AG04450 (cell line): ENCODE measurements around the gene UHRF2. TPM values are rescaled to one million over a fixed set of nuclear protein-coding genes. Genes with fewer than 3 reads are reported as not detected.

ENCODE experiments used
- CTCF ChIA-PET: fragments of 300-600, 350-600 bp; formaldehyde crosslinking; extraction: SDS; loops from one replicate; lab custom pipeline; 2022; ENCODE audit warnings: antibody characterized with exemption, inconsistent platforms; lab: Charles Lee
- POLR2A ChIA-PET: fragments of 350-600 bp; formaldehyde crosslinking; extraction: SDS; loops from one replicate; lab custom pipeline; 2021; ENCODE audit warnings: antibody characterized with exemption, inconsistent platforms; lab: Yijun Ruan, JAX
- DNase-seq: peaks from one replicate; pipeline ENCODE4 v3.0.0-alpha.2; 2011; ENCODE audit warnings: low read depth, low spot score
- H3K27ac ChIP-seq: one replicate; pipeline ENCODE4 v1.5.1; 2012; ENCODE audit warnings: low read depth, low read length, control low read depth
- H3K27me3 ChIP-seq: one replicate; pipeline ENCODE4 v1.6.0; 2012; ENCODE audit warnings: low read length; ENCODE audit not compliant: control insufficient read depth, insufficient read depth
- H3K4me3 ChIP-seq: 2 replicates; pipeline ENCODE4 v1.5.1; 2011; ENCODE audit warnings: mild to moderate bottlenecking, low read depth, low read length, control low read depth
- H3K9me3 ChIP-seq: 2 replicates; pipeline ENCODE4 v1.5.1; 2012; ENCODE audit warnings: low read length; ENCODE audit not compliant: control insufficient read depth, insufficient read depth
- polyA plus RNA-seq: library from polyadenylated mRNA; depleted of rRNA; stranded (reverse); fragments of >200 nt; gene quantifications from 2 replicates; pipeline ENCODE4 v1.2.3, GENCODE V29; 2011
- TF ChIP-seq, protein P1 (sequence below): IDR thresholded peaks from 2 replicates; pipeline ENCODE4 v1.5.1; 2011; ENCODE audit warnings: low read depth, low read length, control low read depth, inconsistent platforms

Gene UHRF2
- polyA plus RNA-seq, 1 experiment = 56.0 TPM

- no peaks in the 10 kb centered on the region for H3K9me3 ChIP-seq
- H3K27ac ChIP-seq = no peak overlapping the region
- no peak for DNase-seq
- H3K27me3 ChIP-seq = no peaks in the 10 kb centered on the region
- TF ChIP-seq, protein P1, sequence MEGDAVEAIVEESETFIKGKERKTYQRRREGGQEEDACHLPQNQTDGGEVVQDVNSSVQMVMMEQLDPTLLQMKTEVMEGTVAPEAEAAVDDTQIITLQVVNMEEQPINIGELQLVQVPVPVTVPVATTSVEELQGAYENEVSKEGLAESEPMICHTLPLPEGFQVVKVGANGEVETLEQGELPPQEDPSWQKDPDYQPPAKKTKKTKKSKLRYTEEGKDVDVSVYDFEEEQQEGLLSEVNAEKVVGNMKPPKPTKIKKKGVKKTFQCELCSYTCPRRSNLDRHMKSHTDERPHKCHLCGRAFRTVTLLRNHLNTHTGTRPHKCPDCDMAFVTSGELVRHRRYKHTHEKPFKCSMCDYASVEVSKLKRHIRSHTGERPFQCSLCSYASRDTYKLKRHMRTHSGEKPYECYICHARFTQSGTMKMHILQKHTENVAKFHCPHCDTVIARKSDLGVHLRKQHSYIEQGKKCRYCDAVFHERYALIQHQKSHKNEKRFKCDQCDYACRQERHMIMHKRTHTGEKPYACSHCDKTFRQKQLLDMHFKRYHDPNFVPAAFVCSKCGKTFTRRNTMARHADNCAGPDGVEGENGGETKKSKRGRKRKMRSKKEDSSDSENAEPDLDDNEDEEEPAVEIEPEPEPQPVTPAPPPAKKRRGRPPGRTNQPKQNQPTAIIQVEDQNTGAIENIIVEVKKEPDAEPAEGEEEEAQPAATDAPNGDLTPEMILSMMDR = no peak
- no peak overlapping the region for H3K4me3 ChIP-seq
- ChIA-PET CTCF (interaction anchor here (1.0 kb wide), 1 partner anchor 108 kb away, joined by 3 read pairs; no protein-coding TSS in a partner anchor), POLR2A (no interaction called here)
Measured at GRCh38 chr9:6460189-6460768, 47.3 kb downstream of the UHRF2 start.

DNA sequence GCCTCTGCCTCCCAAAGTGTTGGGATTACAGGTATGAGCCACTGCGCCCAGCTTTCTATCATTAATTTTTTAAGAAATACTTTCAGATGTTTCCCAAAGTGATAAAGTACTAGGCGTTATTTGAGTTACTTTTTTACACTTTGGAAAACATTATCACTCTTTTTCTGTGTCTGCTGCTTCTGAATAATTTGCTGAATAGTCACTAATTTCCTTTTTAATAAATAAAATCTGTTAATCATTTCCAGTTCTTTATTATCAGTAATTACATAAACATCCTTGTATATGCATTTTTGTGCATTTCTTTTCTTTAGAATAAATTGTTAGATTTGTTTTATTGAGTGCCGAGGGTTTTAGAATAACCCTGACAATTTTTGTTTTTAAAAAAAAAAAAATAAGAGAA is 48.6 kb downstream of the UHRF2 start:
- H3K27ac ChIP-seq = no peak overlapping the region
- no peaks in the 10 kb centered on the region for H3K9me3 ChIP-seq
- TF ChIP-seq, protein P1 = no peak
- no peak for DNase-seq
- no peak overlapping the region for H3K4me3 ChIP-seq
- H3K27me3 ChIP-seq = no peaks in the 10 kb centered on the region
- CTCF ChIA-PET = interaction anchor here (1.3 kb wide), 1 partner anchor 37 kb away, joined by 3 read pairs; no protein-coding TSS in a partner anchor
- POLR2A ChIA-PET = no interaction called here

- POLR2A ChIA-PET = interaction anchor here (0.6 to 0.7 kb wide), 2 partner anchors 11 to 17 kb away, joined by 3 to 5 read pairs; no protein-coding TSS in a partner anchor
- TF ChIP-seq, protein P1 = no peak
Measured at GRCh38 chr9:6467006-6467625, 54.1 kb downstream of the UHRF2 start.

DNA sequence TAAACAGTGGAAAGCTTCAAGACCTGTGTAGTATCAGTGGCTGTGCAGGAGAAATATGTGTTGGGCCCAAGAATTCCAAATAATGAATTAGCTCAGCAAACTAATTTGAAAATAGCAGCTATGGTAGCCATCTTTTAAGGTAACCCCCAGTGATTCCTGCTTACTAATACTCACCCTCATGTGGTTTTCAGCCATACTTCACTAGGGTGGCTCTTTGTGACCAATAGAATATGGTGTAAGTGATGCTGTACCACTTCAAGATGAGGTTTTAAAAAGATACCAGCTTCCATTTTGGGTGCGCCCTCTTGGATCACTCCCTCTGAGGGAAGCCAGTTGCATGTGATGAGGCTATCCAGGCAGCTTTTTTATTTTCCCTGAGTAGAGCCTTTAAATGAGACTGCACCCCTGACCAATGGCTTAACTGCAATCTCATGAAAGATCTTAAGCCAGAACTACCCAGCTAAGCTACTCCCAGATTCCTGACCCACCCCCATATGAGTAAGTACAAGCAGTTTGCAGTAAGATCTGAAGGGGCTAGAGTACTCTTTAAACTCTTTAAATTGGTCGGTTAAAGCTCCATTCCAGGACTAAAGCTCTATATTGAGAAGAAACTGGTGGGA is 58.3 kb downstream of the UHRF2 start:
- TF ChIP-seq, protein P1 = no peak
- no peak for DNase-seq
- Histone ChIP-seq H3K27me3 (no peaks in the 10 kb centered on the region), H3K4me3 (no peak overlapping the region), H3K9me3 (no peaks in the 10 kb centered on the region), H3K27ac (no peak overlapping the region)
- POLR2A ChIA-PET = interaction anchor here (0.6 kb wide), 1 partner anchor 15 kb away, joined by 4 read pairs; no protein-coding TSS in a partner anchor
- CTCF ChIA-PET = interaction anchor here (1.6 kb wide), 1 partner anchor 9 kb away, joined by 5 read pairs; no protein-coding TSS in a partner anchor

More at GRCh38 chr9:6467006-6467625, 54.1 kb downstream of the UHRF2 start:
- CTCF ChIA-PET = interaction anchor here (0.6 to 1.1 kb wide), 4 partner anchors 22 to 582 kb away, joined by 3 to 4 read pairs (median 3); no protein-coding TSS in a partner anchor
- H3K9me3 ChIP-seq = no peaks in the 10 kb centered on the region
- no peak overlapping the region for H3K27ac ChIP-seq
- DNase-seq = no peak
- no peak overlapping the region for H3K4me3 ChIP-seq
- H3K27me3 ChIP-seq = no peaks in the 10 kb centered on the region
